ENCODE data around the gene SERPINA5.

DNA sequence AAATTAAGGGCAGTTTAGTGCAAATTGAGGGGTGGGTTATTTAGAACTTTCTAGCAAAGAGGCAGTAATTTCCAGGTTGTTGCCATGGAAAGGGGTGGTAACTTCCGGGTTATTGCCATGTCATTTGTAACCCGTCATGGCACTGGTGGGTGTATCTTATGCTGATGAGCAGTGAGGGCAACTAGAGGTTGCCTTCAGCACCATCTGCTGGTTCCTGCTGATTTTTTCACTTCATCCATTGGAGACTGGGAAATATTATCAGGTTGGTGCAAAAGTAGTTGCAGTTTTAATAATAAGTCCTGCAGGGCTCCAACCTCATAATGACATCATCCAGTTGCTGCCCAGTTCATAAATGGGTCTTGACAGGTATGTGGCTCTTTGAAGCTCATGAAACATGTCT lies 44.4 kb upstream of the SERPINA5 start:
- TF ChIP-seq CHD2 (IDR thresholded peaks at IDR 0.05; ENCODE audit: low read length, partially characterized antibody) (no peak), CEBPB (IDR thresholded peaks at IDR 0.05) (no peak), KDM5A (IDR thresholded peaks at IDR 0.05) (no peak), USF2 (IDR thresholded peaks at IDR 0.05) (no peak), BHLHE40 (IDR thresholded peaks at IDR 0.05; ENCODE audit: low read depth, low read length) (no peak), HOXB13 (CRISPR knock-in tag; IDR thresholded peaks at IDR 0.05; ENCODE audit: low read depth) (no peak), KDM1A (IDR thresholded peaks at IDR 0.05; ENCODE audit: low read depth) (no peak), HDAC2 (IDR thresholded peaks at IDR 0.05) (no peak), NR3C1 (IDR thresholded peaks at IDR 0.05) (no peak)
- TF ChIP-seq, protein P1, sequence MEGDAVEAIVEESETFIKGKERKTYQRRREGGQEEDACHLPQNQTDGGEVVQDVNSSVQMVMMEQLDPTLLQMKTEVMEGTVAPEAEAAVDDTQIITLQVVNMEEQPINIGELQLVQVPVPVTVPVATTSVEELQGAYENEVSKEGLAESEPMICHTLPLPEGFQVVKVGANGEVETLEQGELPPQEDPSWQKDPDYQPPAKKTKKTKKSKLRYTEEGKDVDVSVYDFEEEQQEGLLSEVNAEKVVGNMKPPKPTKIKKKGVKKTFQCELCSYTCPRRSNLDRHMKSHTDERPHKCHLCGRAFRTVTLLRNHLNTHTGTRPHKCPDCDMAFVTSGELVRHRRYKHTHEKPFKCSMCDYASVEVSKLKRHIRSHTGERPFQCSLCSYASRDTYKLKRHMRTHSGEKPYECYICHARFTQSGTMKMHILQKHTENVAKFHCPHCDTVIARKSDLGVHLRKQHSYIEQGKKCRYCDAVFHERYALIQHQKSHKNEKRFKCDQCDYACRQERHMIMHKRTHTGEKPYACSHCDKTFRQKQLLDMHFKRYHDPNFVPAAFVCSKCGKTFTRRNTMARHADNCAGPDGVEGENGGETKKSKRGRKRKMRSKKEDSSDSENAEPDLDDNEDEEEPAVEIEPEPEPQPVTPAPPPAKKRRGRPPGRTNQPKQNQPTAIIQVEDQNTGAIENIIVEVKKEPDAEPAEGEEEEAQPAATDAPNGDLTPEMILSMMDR (IDR thresholded peaks at IDR 0.05) = no peak

Measured in A549 (cell line).